Stimulated activated CD4-positive, alpha-beta T cell treated with anti-CD3 and anti-CD28 coated beads, Interleukin-1b, Interleukin-23, amount 100 ng/mL, for 1 hour (primary cell): Measurements from ENCODE around the gene ZNF701.
"Not testable (repeated sequence)": the region's sequence is repeated elsewhere in the genome, so short reads cannot be mapped to it uniquely, and the experiment has no call there.

Experiments used
- DNase-seq, 2 donors: peaks; one replicate each; pipeline ENCODE4 v3.0.0-alpha.2; 2020; ENCODE audit warnings: low read depth in 2 of 2

Gene ZNF701

DNA sequence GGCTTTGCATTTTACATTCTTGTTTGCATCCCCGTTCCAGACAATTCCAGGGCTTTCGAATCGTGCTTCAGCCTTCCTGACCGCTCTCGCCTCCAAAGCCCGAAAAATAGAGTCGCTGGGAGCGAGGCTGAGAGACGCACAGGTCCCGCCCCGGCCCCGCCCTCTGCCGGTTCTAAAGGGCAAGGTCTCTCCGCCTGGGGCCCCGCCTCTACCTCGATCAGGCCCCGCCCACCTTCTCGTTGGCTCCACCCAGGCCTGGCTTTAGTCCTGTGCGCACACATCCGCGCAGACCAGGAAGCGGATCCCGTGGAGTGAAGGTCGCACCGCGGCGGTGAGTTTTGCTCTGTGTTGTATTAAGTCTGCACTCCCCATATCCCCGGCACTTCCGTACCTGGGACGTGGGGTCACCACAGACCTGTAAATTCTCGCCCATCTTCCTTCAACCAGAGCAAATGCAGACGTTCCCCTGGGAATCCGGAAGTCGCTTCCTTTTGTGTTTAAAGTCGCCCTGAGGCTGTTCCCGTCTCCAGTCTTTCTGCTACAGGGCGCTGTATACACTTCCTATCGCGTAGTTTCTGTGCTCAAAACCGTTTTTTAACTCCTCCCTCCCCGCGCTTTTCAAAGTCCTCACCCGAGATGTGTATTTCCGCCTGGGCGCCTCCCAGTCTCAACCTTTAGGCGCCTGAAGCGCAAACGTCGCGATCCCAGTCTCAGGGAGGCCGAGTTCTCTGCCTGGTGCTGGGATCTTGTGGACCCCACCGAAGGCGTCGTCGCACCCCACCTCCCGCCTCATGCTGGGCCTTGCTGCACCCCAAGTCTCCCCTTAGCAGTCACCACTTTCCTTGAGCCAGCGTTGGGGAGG is at the start of gene ZNF701:
Gene ZNF701 (plus strand): TSS at position 288 of the 862 bp plus-strand sequence. CDS start 3,861 bp downstream, outside the sequence.
- peak; percentile 91 to 96 for DNase-seq

DNA sequence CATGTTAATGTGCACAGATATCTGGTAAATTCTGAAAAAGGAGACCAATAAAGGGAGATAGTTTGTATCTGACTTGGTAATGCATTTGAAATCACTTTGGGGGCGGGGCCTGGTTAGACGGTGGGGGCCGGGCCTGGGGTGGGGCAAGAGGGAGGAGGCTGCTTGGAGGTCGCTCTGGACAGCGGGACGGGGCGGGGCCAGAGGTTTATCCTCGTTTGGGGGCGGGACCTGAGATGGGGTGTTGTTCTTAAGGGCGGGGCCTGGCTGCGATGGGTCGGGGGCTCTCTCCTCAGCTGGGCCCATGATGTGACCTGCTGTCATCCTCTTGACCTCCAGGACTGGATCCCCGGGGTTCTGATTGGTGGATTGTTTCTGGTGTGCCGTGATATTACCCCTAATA is 47.5 kb upstream of the ZNF701 start:
- no peak for DNase-seq

DNA sequence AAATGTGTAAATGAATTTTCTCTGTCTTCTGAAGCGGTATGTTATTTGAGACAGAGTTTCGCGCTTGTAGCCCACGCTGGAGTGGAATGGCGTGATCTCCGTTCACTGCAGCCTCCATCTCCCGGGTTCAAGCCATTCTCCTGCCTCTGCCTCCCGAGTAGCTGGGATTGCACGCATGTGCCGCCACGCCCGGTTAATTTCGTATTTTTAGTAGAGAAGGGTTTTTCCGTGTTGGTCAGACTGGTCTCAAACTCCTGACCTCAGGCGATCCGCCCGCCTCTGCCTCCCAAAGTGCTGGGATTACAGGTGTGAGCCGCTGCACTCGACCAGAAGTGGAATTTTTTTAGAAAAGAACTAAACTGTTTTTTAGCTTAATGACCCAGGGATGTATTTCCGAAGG is 46.0 kb upstream of the ZNF701 start:
- no peak for DNase-seq

DNA sequence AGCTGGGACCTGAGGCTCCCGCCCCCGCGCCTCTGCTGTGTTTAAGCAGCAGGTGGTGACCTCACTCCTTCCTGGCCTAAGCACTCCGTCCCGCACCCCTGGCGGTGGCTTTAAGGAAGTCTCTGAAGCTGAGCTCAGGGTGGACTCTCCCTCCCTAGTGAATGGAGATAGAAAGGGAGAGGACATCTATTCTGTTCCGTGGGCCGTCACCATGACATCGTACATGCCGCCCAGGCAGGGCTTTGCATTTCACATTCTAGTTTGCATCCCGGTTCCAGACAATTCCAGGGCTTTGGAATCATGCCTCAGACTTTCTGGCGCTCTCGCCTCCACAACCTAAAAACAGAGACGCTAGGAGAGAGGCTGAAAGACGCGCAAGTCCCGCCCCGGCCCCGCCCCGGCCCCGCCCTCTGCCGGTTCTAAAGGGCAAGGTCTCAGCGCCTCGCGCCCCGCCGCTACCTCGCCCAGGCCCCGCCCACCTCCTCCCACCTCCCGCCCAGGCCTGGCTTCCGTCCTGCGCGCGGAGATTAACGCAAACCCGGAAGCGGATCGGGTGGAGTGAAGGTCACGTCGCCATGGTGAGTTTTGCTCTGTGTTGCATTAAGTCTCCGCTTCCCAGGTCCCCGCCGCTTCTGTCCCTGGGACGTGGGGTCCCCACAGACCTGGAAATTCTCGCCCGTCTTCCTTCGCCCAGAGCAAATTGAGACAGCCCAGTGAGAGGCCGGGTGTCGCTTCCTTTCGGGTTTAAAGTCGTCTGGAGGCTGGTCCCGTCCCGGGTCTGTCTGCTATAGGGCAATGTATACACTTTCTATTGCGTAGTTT is 42.7 kb upstream of the ZNF701 start, which contains the start of gene ZNF808:
Gene ZNF808 (plus strand): TSS at position 535 of the 822 bp plus-strand sequence. CDS start 15,617 bp downstream, outside the sequence.
- peak; percentile 96 to 99 for DNase-seq

DNA sequence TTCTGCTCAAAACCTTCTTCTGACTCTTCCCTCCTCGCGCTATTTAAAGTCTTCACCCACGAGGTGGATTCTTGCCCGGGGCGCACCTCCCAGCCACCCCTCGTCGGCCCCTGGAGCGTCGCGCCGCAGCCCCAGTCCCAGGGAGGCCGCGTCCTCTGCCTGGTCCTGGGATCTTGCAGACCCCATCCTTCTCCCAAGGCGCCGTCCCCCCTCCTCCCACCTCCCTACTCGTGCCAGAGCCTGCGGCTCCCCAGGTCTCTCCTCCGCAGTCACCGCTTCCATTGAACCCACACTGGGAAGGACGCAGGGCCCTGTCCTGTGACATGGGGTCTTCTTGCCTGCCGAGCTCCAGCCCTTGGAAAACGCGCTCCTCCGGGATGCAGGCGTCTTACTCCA is 42.1 kb upstream of the ZNF701 start:
- DNase-seq = no peak

DNA sequence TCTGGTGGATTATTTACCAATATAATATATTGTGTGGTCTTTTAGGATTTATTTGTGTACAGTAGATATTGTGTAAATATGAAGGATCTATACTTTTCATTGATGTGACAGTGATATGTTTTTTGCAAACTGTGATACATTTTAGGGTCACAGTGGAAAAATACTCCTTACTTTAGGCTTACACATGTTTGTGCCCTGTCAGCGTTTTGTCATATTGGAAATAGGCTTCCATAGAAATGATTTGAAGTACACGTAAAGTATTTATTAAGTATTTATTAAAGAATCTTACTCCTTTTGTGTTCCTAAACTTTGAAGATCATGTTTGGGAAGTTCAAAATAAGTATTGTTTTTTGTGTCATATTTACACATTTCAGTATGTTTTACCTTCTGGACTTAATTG is 37.6 kb upstream of the ZNF701 start:
- no peak for DNase-seq

DNA sequence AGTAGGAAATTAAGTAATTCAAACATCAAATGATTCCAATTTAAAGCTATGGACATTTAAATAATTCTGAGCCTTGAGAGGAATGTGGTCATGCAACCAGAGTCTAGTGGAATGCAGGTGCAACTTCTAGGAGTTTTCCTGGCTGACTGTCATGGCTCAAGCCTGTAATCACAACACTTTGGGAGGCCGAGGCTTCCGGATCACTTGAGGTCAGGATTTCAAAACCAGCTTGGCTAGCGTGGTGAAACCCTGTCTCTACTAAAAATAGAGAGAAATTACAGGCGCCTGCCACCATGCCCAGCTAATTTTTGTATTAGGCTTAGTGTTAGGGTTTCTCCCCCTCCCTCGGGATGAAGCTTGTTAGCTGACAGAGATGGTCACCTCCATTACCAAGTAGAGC is 36.2 kb upstream of the ZNF701 start:
- no peak for DNase-seq

DNA sequence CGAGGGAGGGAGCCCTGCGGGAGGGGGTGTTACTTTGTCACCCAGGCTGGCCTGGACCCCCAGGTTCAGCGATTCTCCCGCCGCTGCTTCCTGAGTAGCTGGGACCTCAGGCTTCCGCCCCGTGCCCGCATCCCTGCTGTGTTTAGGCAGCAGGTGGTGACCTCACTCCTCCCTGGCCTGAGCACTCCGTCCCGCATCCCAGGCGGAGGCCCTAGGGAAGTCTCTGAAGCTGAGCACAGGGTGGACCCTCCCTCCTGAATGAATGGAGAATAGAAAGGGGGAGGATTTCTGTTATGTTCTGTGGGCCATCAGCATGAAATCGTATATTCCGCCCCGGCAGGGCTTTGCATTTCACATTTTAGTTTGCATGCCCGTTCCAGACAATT is 34.7 kb upstream of the ZNF701 start:
- DNase-seq = not testable (repeated sequence)

DNA sequence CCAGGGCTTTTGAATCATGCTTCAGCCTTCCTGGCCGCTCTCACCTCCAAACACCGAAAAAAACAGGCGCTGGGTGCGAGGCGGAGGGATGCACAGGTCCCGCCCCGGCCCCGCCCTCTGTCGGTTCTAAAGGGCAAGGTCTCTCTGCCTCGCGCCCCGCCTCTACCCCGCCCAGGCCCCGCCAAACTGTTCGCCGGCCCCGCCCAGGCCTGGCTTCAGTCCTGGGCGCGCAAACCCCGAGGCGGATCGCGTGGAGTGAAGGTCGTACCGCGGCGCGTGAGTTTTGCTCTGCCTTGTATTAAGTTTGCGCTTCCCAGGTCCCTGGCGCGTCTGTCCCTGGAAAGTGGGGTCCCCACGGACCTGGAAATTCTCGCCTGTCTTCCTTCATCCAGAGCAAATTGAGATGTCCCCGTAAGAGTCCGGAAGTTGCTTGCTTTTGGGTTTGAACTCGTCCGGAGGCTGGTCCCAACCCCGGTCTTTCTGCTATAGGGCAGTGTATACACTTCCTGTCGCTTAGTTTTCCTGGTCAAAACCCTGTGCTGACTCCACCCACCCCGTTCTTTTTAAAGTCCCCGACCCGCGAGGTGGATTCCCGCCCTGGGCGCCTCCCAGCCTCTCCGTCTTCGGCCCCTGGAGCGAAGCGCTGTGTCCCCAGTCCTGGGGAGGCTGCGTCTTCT is 34.2 kb upstream of the ZNF701 start:
- peak; percentile 48 to 84 for DNase-seq

DNA sequence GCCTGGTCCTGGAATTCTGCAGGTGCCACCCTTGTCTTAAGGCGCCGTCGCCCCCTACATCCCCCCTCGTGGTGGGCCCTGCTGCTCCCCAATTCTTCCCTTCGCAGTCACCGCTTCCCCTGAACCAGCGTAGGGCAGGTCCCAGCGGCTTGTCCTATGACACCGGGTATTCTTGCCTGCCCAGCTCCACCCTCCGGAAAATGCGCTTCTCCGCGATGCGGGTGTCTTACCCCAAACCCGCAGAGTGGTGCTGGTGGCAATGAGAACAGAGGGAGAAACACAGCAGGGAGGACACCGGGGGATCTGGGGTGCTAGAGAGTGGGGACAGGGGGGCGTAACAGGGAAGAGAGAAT is 33.7 kb upstream of the ZNF701 start:
- no peak for DNase-seq

DNA sequence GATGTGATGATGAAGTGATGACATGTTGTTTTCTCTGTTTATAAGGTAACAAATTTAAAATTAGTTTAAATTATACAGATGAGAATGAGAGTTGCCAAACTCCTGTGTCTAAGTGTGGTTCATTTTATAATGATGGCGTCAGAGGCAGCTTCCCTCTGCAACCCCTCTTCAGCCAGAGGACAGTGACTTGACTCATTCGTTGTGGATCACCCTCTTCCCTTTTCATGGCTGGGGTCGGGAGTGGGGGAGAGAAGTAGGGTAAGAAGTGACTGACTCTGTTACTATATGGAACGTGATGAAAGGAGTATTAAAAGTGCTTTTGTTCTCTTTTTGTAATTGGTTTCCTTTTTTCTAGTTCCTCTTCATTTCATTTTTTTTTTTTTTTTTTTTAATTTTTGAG is 31.3 kb upstream of the ZNF701 start:
- not testable (repeated sequence) for DNase-seq

DNA sequence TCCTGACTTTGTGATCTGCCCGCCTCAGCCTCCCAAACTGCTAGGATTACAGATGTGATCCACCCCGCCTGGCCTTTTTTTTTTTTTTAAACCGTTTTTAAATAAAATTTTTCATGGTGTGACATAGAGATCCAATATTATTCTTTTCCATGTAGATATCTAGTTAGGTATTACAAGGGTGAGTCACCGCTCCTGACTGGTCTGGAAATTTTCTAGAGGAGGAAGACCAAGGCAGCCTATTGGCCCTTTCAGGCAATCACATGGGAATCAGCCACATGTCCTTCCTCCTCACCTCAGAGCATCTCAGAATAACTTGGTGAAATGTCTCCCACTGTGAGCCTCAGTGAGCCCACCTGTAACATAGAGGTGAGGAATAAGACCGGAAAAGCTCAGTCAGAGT is 28.9 kb upstream of the ZNF701 start:
- DNase-seq = not testable (repeated sequence)

DNA sequence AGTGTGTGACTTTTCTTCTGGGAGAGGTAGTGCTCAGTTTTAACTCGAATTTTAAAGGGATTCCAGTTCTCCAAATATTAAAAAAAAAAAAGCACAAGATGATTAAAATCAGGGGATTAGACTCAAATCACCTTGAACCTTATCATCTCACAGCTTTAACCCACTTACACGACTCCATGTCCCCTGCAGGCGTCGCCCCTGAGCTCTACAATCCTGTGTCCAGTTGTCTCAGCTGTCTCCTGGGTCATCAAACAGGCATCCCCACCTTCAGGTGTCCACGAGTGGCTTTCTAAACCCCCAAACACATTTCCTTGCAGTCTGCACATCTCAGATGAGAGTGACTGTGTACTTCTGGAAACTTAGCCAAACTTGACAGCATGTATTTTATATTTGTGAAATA is 28.5 kb upstream of the ZNF701 start:
- no peak for DNase-seq

DNA sequence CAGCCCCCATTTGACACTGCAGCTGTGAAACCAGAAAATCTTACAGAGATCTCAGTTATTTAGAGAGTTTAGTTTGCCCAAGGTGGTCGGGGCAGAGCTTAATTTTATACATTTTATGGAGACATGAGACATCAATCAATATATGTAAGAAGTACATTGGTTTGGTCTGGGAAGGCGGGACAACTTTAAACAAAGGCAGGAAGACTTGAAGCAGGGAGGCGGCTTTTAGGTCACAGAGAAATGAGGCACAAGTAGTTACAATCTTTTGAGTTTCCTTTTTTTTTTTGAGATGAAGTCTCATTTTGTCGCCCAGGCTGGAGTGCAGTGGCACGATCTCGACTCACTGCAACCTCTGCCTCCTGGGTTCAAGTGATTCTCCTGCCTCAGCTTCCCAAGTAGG is 27.5 kb upstream of the ZNF701 start:
- not testable (repeated sequence) for DNase-seq

DNA sequence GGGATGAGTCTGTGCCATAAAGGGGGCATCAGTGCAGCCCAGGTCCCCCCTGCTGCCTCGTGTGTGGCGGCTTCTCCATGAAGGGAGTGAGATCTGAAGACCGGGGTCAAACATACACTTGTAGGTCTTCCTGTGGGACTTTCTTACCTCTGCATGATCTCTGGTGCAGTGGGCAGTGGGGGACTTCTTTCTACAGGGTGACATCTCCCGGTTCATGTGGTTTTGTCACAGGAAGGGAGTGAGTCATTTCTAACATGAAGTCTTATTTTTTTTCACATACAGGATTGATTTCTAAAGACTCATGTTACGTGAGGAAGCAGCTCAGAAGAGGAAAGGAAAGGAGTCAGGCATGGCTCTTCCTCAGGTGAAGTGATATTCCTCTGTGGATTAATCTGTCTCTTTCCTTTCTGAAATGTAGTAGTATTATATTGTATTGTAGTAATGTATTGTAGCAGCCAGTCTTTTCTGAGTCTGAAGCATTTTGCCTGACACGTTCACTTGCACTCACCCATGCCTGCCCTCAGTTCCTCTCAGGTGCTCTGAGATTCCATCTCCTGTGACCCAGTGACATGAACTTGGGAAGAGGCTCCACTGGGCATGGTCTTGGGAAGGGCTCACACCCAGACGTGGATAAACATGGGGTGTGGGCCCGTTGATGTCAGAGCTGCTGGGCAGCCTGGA is 27.0 kb upstream of the ZNF701 start:
- no peak for DNase-seq

DNA sequence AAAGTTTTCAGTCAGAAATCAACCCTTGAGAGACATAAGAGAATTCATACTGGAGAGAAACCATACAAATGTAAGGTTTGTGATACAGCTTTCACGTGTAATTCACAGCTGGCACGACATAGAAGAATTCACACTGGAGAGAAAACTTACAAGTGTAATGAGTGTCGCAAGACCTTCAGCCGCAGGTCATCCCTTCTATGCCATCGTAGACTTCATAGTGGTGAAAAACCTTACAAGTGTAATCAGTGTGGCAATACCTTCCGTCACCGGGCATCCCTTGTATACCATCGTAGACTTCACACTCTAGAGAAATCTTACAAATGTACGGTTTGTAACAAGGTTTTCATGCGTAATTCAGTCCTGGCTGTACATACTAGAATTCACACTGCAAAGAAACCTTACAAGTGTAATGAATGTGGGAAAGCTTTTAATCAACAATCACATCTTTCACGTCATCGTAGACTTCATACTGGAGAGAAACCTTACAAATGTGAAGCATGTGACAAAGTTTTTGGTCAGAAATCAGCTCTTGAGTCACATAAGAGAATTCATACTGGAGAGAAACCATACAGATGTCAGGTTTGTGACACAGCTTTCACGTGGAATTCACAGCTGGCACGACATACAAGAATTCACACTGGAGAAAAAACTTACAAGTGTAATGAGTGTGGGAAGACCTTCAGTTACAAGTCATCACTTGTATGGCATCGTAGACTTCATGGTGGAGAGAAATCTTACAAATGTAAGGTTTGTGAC is 15.7 kb upstream of the ZNF701 start:
- DNase-seq = no peak

DNA sequence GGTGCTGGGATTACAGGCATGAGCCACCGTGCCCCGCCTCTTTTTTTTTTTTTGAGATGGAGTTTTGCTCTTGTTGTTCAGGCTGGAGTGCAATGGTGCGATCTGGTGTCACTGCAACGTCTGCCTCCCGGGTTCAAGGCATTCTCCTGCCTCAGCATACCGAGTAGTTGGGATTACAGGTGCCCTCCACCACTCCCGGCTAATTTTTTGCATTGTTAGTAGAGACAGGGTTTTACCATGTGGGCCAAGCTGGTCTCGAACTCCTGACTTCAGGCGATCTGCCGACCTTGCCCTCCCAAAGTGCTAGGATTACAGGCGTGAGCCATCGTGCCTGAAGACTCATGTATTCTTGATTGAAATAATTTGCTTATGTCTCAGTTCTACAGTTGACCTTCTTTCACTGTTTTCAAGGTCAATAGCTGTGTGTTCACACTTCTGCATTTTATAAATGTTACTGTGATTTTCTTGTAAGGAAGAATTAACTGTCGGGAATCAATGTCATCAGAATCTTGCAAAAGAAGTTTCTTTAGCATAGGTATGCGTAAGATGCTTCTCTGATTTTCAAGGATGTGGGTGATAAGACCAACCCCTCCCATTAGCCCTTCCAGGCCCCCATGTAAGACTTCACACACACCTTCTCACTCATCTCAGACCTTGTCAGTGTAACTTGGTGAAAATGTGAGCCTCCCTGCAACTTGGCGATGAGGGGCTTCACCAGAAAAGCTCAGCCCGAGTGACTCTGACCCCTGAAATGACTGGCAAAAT is 12.7 kb upstream of the ZNF701 start:
- DNase-seq = no peak

DNA sequence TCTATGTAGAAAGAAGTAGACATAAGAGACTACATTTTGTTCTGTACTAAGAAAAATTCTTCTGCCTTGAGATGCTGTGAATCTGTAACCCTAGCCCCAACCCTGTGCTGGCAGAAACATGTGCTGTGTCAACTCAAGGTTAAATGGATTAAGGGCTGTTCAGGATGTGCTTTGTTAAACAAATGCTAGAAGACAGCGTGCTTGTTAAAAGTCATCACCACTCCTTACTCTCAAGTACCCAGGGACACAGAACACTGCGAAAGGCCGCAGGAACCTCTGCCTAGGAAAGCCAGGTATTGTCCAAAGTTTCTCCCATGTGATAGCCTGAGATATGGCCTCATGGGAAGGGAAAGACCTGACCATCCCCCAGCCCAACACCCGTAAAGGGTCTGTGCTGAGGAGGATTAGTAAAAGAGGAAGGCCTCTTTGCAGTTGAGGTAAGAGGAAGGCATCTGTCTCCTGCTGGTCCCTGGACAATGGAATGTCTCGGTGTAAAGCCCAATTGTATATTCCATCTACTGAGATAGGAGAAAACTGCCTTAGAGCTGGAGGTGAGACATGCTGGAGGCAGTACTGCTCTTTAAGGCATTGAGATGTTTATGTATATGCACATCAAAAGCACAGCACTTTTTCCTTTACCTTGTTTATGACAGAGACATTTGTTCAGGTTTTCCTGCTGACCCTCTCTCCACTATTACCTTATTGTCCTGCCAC is 11.2 kb upstream of the ZNF701 start:
- not testable (repeated sequence) for DNase-seq

DNA sequence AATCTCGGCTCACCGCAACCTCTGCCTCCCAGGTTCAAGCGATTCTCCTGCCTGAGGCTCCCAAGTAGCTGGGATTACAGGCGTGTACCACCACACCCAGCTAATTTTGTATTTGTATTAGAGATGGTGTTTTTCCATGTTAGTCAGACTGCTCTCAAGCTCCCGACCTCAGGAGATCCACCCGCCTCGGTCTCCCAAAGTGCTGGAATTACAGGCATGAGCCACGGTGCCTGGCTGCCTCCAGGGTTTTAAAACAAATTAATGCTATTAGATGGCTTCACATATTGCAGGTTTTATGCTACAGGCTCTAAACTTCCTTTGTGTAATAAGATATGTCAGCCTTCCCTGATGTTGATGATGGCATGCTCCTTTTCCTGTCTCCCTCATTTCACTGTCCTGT is 8.5 kb upstream of the ZNF701 start:
- not testable (repeated sequence) for DNase-seq

DNA sequence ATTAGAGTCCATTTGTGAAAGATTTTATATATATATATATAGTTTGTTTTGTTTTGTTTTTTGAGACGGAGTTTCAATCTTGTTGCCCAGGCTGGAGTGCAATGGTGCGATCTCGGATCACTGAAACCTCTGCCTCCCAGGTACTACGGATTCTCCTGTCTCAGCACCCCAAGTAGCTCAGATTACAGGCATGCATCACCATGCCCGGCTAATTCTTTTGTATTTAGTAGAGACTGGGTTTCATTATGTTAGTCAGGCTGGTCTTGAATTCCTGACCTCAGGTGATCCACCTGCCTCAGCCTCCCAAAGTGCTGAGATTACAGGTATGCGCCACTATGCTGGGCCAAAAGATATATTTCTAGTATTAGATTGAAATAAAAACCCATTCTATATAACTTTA is 4.0 kb upstream of the ZNF701 start:
- no peak for DNase-seq
